Activated CD4-positive, alpha-beta T cell treated with anti-CD3 and anti-CD28 coated beads, Interleukin-2, amount 10 ng/mL, durations not matched to agents 24 days and 14 days (primary cell): ENCODE measurements around the gene CD247. TPM values are rescaled to one million over a fixed set of nuclear protein-coding genes. Genes with fewer than 3 reads are reported as not detected.

ENCODE experiments used
- DNase-seq: peaks from one replicate; pipeline ENCODE4 v3.0.0; 2022
- H3K27ac Mint-ChIP-seq: one replicate; pipeline ENCODE4 v1.8.0; 2022; ENCODE audit warnings: mild to moderate bottlenecking, mixed read lengths
- H3K27me3 Mint-ChIP-seq: one replicate; pipeline ENCODE4 v1.8.0; 2022; ENCODE audit warnings: mixed read lengths
- H3K36me3 Mint-ChIP-seq: one replicate; pipeline ENCODE4 v1.8.0; 2022; ENCODE audit warnings: low read depth, mild to moderate bottlenecking, mixed read lengths
- H3K4me1 Mint-ChIP-seq: one replicate; pipeline ENCODE4 v1.8.0; 2021; ENCODE audit warnings: mixed read lengths
- H3K4me3 Mint-ChIP-seq: one replicate; pipeline ENCODE4 v1.8.0; 2022; ENCODE audit warnings: mild to moderate bottlenecking, moderate library complexity, mixed read lengths
- H3K9me3 Mint-ChIP-seq: one replicate; pipeline ENCODE4 v1.8.0; 2021; ENCODE audit warnings: mixed read lengths
- intact Hi-C: fragments of 100-400 bp; cut with micrococcal nuclease; formaldehyde crosslinking; loops from one replicate; pipeline ENCODE4 v1.15.1; 2023
- total RNA-seq: library from RNA; stranded (reverse); gene quantifications from 2 replicates; pipeline ENCODE4 v1.2.3, GENCODE V29; 2022

Gene CD247
- total RNA-seq, 1 donor from 2014 or later, result 183 TPM

- no peaks in the 10 kb centered on the region for H3K27me3 Mint-ChIP-seq
- peak; percentile 84 for DNase-seq
- intact Hi-C loops, result no loop called here
- H3K27ac Mint-ChIP-seq, result peak overlapping the region; percentile 80
- H3K36me3 Mint-ChIP-seq, result peaks cover 68% of the 10 kb centered on the region
- peaks cover 88% of the 10 kb centered on the region for H3K4me1 Mint-ChIP-seq
- no peaks in the 10 kb centered on the region for H3K9me3 Mint-ChIP-seq
- peak overlapping the region; percentile 80 for H3K4me3 Mint-ChIP-seq
Observed at GRCh38 chr1:167482184-167482583, 36.1 kb downstream of the CD247 start.

GRCh38 chr1:167479331-167479979 is 38.9 kb downstream of the CD247 start:
- no peaks in the 10 kb centered on the region for H3K9me3 Mint-ChIP-seq
- no peak overlapping the region for H3K4me3 Mint-ChIP-seq
- peaks cover 79% of the 10 kb centered on the region for H3K4me1 Mint-ChIP-seq
- peaks cover 67% of the 10 kb centered on the region for H3K36me3 Mint-ChIP-seq
- no peaks in the 10 kb centered on the region for H3K27me3 Mint-ChIP-seq
- H3K27ac Mint-ChIP-seq, result peak overlapping the region; percentile 9
- no peak for DNase-seq
- intact Hi-C loops, result loop anchor here (10.0 kb wide), 1 partner anchor 145 kb away; no protein-coding TSS in a partner anchor

- intact Hi-C loops, result loop anchor here (10.0 kb wide), 1 partner anchor 147 kb away; no protein-coding TSS in a partner anchor
- Mint-ChIP-seq H3K9me3 (no peaks in the 10 kb centered on the region), H3K27me3 (no peaks in the 10 kb centered on the region), H3K36me3 (peaks cover 69% of the 10 kb centered on the region), H3K4me3 (no peak overlapping the region), H3K4me1 (peaks cover 79% of the 10 kb centered on the region), H3K27ac (no peak overlapping the region)
- no peak for DNase-seq
Observed at GRCh38 chr1:167477986-167478385, 40.3 kb downstream of the CD247 start.

- Mint-ChIP-seq H3K27ac (no peak overlapping the region), H3K4me1 (peaks cover 73% of the 10 kb centered on the region), H3K9me3 (no peaks in the 10 kb centered on the region), H3K27me3 (no peaks in the 10 kb centered on the region), H3K4me3 (no peak overlapping the region), H3K36me3 (peaks cover 64% of the 10 kb centered on the region)
- intact Hi-C loops, result loop anchor here (10.0 kb wide), 1 partner anchor 149 kb away; no protein-coding TSS in a partner anchor
- DNase-seq, result no peak
Observed at GRCh38 chr1:167476061-167476460, 42.3 kb downstream of the CD247 start.

- Mint-ChIP-seq H3K27ac (peak overlapping the region; percentile 70), H3K9me3 (no peaks in the 10 kb centered on the region), H3K27me3 (no peaks in the 10 kb centered on the region), H3K4me3 (peak overlapping the region; percentile 61), H3K4me1 (peaks cover 67% of the 10 kb centered on the region), H3K36me3 (peaks cover 56% of the 10 kb centered on the region)
- DNase-seq, result no peak
- intact Hi-C loops, result loop anchor here (1.0 to 10.0 kb wide), 5 partner anchors 18 to 151 kb away; no protein-coding TSS in a partner anchor
Observed at GRCh38 chr1:167474191-167474641, 44.1 kb downstream of the CD247 start.

- H3K4me3 Mint-ChIP-seq, result peak overlapping the region; percentile 61
Observed at GRCh38 chr1:167473761-167474160, 44.6 kb downstream of the CD247 start.

GRCh38 chr1:167472752-167473521 is 45.4 kb downstream of the CD247 start:
- no peak for DNase-seq
- peak overlapping the region; percentile 70 for H3K27ac Mint-ChIP-seq
- H3K9me3 Mint-ChIP-seq, result no peaks in the 10 kb centered on the region
- no peaks in the 10 kb centered on the region for H3K27me3 Mint-ChIP-seq
- H3K36me3 Mint-ChIP-seq, result peaks cover 54% of the 10 kb centered on the region
- intact Hi-C loops, result loop anchor here (1.0 to 10.0 kb wide), 3 partner anchors 13 to 152 kb away; no protein-coding TSS in a partner anchor
- peaks cover 68% of the 10 kb centered on the region for H3K4me1 Mint-ChIP-seq
- peak overlapping the region; percentile 61 for H3K4me3 Mint-ChIP-seq

More at GRCh38 chr1:167473761-167474160, 44.6 kb downstream of the CD247 start:
- Mint-ChIP-seq H3K27ac (peak overlapping the region; percentile 70), H3K36me3 (peaks cover 56% of the 10 kb centered on the region), H3K27me3 (no peaks in the 10 kb centered on the region), H3K9me3 (no peaks in the 10 kb centered on the region), H3K4me1 (peaks cover 68% of the 10 kb centered on the region)
- intact Hi-C loops, result loop anchor here (1.0 to 10.0 kb wide), 7 partner anchors 13 to 151 kb away; no protein-coding TSS in a partner anchor
- DNase-seq, result no peak

GRCh38 chr1:167471568-167471967 is 46.8 kb downstream of the CD247 start:
- Mint-ChIP-seq H3K27ac (no peak overlapping the region), H3K27me3 (no peaks in the 10 kb centered on the region), H3K36me3 (peaks cover 42% of the 10 kb centered on the region), H3K4me3 (no peak overlapping the region), H3K4me1 (peaks cover 60% of the 10 kb centered on the region), H3K9me3 (no peaks in the 10 kb centered on the region)
- no peak for DNase-seq
- intact Hi-C loops, result loop anchor here (10.0 kb wide), 1 partner anchor 153 kb away; no protein-coding TSS in a partner anchor

GRCh38 chr1:167469280-167469965 is 48.9 kb downstream of the CD247 start:
- DNase-seq, result no peak
- intact Hi-C loops, result no loop called here
- no peak overlapping the region for H3K4me3 Mint-ChIP-seq
- peaks cover 40% of the 10 kb centered on the region for H3K36me3 Mint-ChIP-seq
- H3K27me3 Mint-ChIP-seq, result no peaks in the 10 kb centered on the region
- peaks cover 57% of the 10 kb centered on the region for H3K4me1 Mint-ChIP-seq
- H3K9me3 Mint-ChIP-seq, result no peaks in the 10 kb centered on the region
- no peak overlapping the region for H3K27ac Mint-ChIP-seq

- no peaks in the 10 kb centered on the region for H3K27me3 Mint-ChIP-seq
- no peak overlapping the region for H3K4me3 Mint-ChIP-seq
- no peak overlapping the region for H3K27ac Mint-ChIP-seq
- H3K4me1 Mint-ChIP-seq, result peaks cover 43% of the 10 kb centered on the region
- no peak for DNase-seq
- H3K9me3 Mint-ChIP-seq, result no peaks in the 10 kb centered on the region
- intact Hi-C loops, result no loop called here
- peaks cover 33% of the 10 kb centered on the region for H3K36me3 Mint-ChIP-seq
Observed at GRCh38 chr1:167467752-167468151, 50.6 kb downstream of the CD247 start.

- no peak overlapping the region for H3K27ac Mint-ChIP-seq
Observed at GRCh38 chr1:167467126-167467710, 51.1 kb downstream of the CD247 start.

GRCh38 chr1:167465743-167466142 is 52.6 kb downstream of the CD247 start:
- H3K27me3 Mint-ChIP-seq, result no peaks in the 10 kb centered on the region
- H3K9me3 Mint-ChIP-seq, result no peaks in the 10 kb centered on the region
- peak overlapping the region; percentile 28 for H3K27ac Mint-ChIP-seq
- intact Hi-C loops, result no loop called here
- no peak overlapping the region for H3K4me3 Mint-ChIP-seq
- peaks cover 36% of the 10 kb centered on the region for H3K4me1 Mint-ChIP-seq
- peaks cover 34% of the 10 kb centered on the region for H3K36me3 Mint-ChIP-seq
- no peak for DNase-seq

More at GRCh38 chr1:167467126-167467710, 51.1 kb downstream of the CD247 start:
- Mint-ChIP-seq H3K4me1 (peaks cover 42% of the 10 kb centered on the region), H3K27me3 (no peaks in the 10 kb centered on the region), H3K36me3 (peaks cover 32% of the 10 kb centered on the region), H3K9me3 (no peaks in the 10 kb centered on the region), H3K4me3 (no peak overlapping the region)
- intact Hi-C loops, result no loop called here
- DNase-seq, result no peak

GRCh38 chr1:167465018-167465417 is 53.3 kb downstream of the CD247 start:
- Mint-ChIP-seq H3K27ac (peak overlapping the region; percentile 4), H3K27me3 (no peaks in the 10 kb centered on the region), H3K9me3 (no peaks in the 10 kb centered on the region), H3K4me1 (peaks cover 34% of the 10 kb centered on the region), H3K36me3 (peaks cover 34% of the 10 kb centered on the region), H3K4me3 (no peak overlapping the region)
- intact Hi-C loops, result no loop called here
- no peak for DNase-seq
